Dermis blood vessel endothelial cell (primary cell): ENCODE data around the gene SPINT4. TPM values are rescaled to one million over a fixed set of nuclear protein-coding genes. Genes with fewer than 3 reads are reported as not detected.
"Not testable (repeated sequence)": the region's sequence is repeated elsewhere in the genome, so short reads cannot be mapped to it uniquely, and the experiment has no call there.

Experiments used
- DNase-seq: peaks from one replicate; pipeline ENCODE4 v3.0.0; 2010
- total RNA-seq: library from RNA; depleted of rRNA; stranded (reverse); fragments of >200 nt; gene quantifications from 2 replicates; pipeline ENCODE4 v1.2.3, GENCODE V29; 2014

SPINT4 gene
- not detected in 2 replicates for total RNA-seq

- DNase-seq: no peak
These were observed at the start of gene SPINT4 for GRCh38 chr20:45722047-45722446. Gene SPINT4 (plus strand): TSS chr20:45722347. CDS start chr20:45722368, 21 bp downstream.

GRCh38 chr20:45672765-45673164, 49.4 kb upstream of the SPINT4 start:
- DNase-seq: no peak

GRCh38 chr20:45679650-45680049, 42.5 kb upstream of the SPINT4 start:
- no peak for DNase-seq

GRCh38 chr20:45685896-45686295, 36.3 kb upstream of the SPINT4 start:
- DNase-seq: no peak

- not testable (repeated sequence) for DNase-seq
These were observed 28.8 kb upstream of the SPINT4 start for GRCh38 chr20:45693346-45693745.

GRCh38 chr20:45695496-45695895, 26.7 kb upstream of the SPINT4 start:
- DNase-seq: no peak

GRCh38 chr20:45701104-45701503, 21.0 kb upstream of the SPINT4 start:
- DNase-seq: no peak

- no peak for DNase-seq
These were observed 20.3 kb upstream of the SPINT4 start, which contains the start of gene WFDC13 for GRCh38 chr20:45701873-45702272. Gene WFDC13 (plus strand): TSS chr20:45702038. CDS start chr20:45702124, 86 bp downstream.

- no peak for DNase-seq
These were observed 17.0 kb upstream of the SPINT4 start, which contains the start of gene WFDC10B for GRCh38 chr20:45704969-45705637. Gene WFDC10B (minus strand): TSS chr20:45705019. CDS start chr20:45685992, 19,027 bp downstream.

- DNase-seq: not testable (repeated sequence)
These were observed 5.9 kb upstream of the SPINT4 start for GRCh38 chr20:45716141-45716688.

- no peak for DNase-seq
These were observed 3.0 kb downstream of the SPINT4 start for GRCh38 chr20:45725134-45725533.

- DNase-seq: no peak
These were observed 4.9 kb downstream of the SPINT4 start for GRCh38 chr20:45727044-45727443.

GRCh38 chr20:45732199-45732598, 10.1 kb downstream of the SPINT4 start:
- DNase-seq: no peak

- DNase-seq: no peak
These were observed 13.4 kb downstream of the SPINT4 start for GRCh38 chr20:45735552-45735951.

- DNase-seq: no peak
These were observed 13.8 kb downstream of the SPINT4 start for GRCh38 chr20:45735988-45736387.

- DNase-seq: no peak
These were observed 20.4 kb downstream of the SPINT4 start for GRCh38 chr20:45742596-45742995.

- DNase-seq: no peak
These were observed 22.9 kb downstream of the SPINT4 start for GRCh38 chr20:45745015-45745414.

- no peak for DNase-seq
These were observed 29.6 kb downstream of the SPINT4 start for GRCh38 chr20:45751721-45752120.

- DNase-seq: no peak
These were observed 30.6 kb downstream of the SPINT4 start for GRCh38 chr20:45752746-45753145.

GRCh38 chr20:45758096-45758495, 35.9 kb downstream of the SPINT4 start:
- DNase-seq: no peak

GRCh38 chr20:45759921-45760320, 37.8 kb downstream of the SPINT4 start:
- DNase-seq: not testable (repeated sequence)

- not testable (repeated sequence) for DNase-seq
These were observed 39.8 kb downstream of the SPINT4 start for GRCh38 chr20:45761966-45762365.

GRCh38 chr20:45764618-45765282, 42.6 kb downstream of the SPINT4 start:
- DNase-seq: not testable (repeated sequence)
